Neuronal stem cell (in vitro differentiated cells): ENCODE results near the gene CEP350.
"Not testable (repeated sequence)": the region's sequence is repeated elsewhere in the genome, so short reads cannot be mapped to it uniquely, and the experiment has no call there.

Experiments used
- DNase-seq: peaks from one replicate; pipeline ENCODE4 v3.0.0-alpha.2; 2013; ENCODE audit warnings: low spot score
- H2AFZ ChIP-seq: one replicate; pipeline ENCODE4 v1.6.1; 2013; ENCODE audit warnings: mild to moderate bottlenecking, low read length, inconsistent platforms
- H2AK5ac ChIP-seq: 2 replicates; pipeline ENCODE4 v1.6.1; 2013; ENCODE audit warnings: low read depth, mild to moderate bottlenecking, inconsistent platforms, low read length, moderate library complexity, mixed read lengths
- H2BK120ac ChIP-seq: 2 replicates; pipeline ENCODE4 v1.6.1; 2013; ENCODE audit warnings: low read depth, mild to moderate bottlenecking, inconsistent platforms, low read length, moderate library complexity, mixed read lengths
- H2BK12ac ChIP-seq: one replicate; pipeline ENCODE4 v1.6.1; 2013; ENCODE audit warnings: low read length, inconsistent platforms
- H2BK15ac ChIP-seq: 2 replicates; pipeline ENCODE4 v1.6.1; 2013; ENCODE audit warnings: mild to moderate bottlenecking, low read length, inconsistent platforms, mixed read lengths
- H2BK5ac ChIP-seq: one replicate; pipeline ENCODE4 v1.6.1; 2013; ENCODE audit warnings: inconsistent platforms, mild to moderate bottlenecking, low read length, moderate library complexity
- H3K14ac ChIP-seq: one replicate; pipeline ENCODE4 v1.6.1; 2013; ENCODE audit warnings: low read length, inconsistent platforms
- H3K18ac ChIP-seq: 2 replicates; pipeline ENCODE4 v1.6.1; 2013; ENCODE audit warnings: low read length, inconsistent platforms
- H3K23ac ChIP-seq: 2 replicates; pipeline ENCODE4 v1.6.1; 2013; ENCODE audit warnings: low read depth, mild to moderate bottlenecking, mixed read lengths, low read length, inconsistent platforms; ENCODE audit not compliant: poor library complexity
- H3K27ac ChIP-seq: replicated peaks from 3 replicates; pipeline ENCODE4 v1.5.1; 2013; ENCODE audit warnings: low read length, inconsistent platforms
- H3K27me3 ChIP-seq, 3 experiments: 2 replicates each; pipeline ENCODE4 v1.6.1; 2013; ENCODE audit warnings: low read length in 3 of 3, mild to moderate bottlenecking in 2 of 3, inconsistent platforms in 1 of 3, low read depth in 1 of 3, mixed read lengths in 1 of 3, moderate library complexity in 1 of 3; ENCODE audit not compliant: control insufficient read depth in 3 of 3, insufficient read depth in 3 of 3
- H3K36me3 ChIP-seq, 2 donors: replicated peaks in 1 of 2; 2 replicates each; pipeline ENCODE4 v1.6.1; 2013; ENCODE audit warnings: low read length in 2 of 2; ENCODE audit not compliant: control insufficient read depth in 2 of 2, insufficient read depth in 2 of 2
- H3K4ac ChIP-seq: 2 replicates; pipeline ENCODE4 v1.6.1; 2013; ENCODE audit warnings: inconsistent platforms, mild to moderate bottlenecking, low read length, moderate library complexity
- H3K4me1 ChIP-seq, 2 donors: 1 replicate in 1 of 2; 2 replicates in 1 of 2; pipeline ENCODE4 v1.6.1; 2013; ENCODE audit warnings: low read length in 2 of 2, low read depth in 1 of 2; ENCODE audit not compliant: control insufficient read depth in 2 of 2, insufficient read depth in 1 of 2
- H3K4me2 ChIP-seq: one replicate; pipeline ENCODE4 v1.6.1; 2013; ENCODE audit warnings: mild to moderate bottlenecking, low read length, inconsistent platforms; ENCODE audit not compliant: insufficient read depth, poor library complexity, severe bottlenecking
- H3K4me3 ChIP-seq, 2 donors: 2 replicates each; pipeline ENCODE4 v1.5.1; 2013; ENCODE audit warnings: low read length in 2 of 2, mild to moderate bottlenecking in 2 of 2, inconsistent platforms in 1 of 2, moderate library complexity in 1 of 2
- H3K79me1 ChIP-seq: one replicate; pipeline ENCODE4 v1.6.1; 2013; ENCODE audit warnings: low read depth, mild to moderate bottlenecking, inconsistent platforms, low read length, moderate library complexity
- H3K9ac ChIP-seq: one replicate; pipeline ENCODE4 v1.6.1; 2013; ENCODE audit warnings: mild to moderate bottlenecking, low read depth, low read length, inconsistent platforms; ENCODE audit not compliant: poor library complexity
- H3K9me3 ChIP-seq, 2 donors: replicated peaks in 1 of 2; 2 replicates each; pipeline versions ENCODE3 to v1.6.1; 2013; ENCODE audit warnings: low read length in 2 of 2, mild to moderate bottlenecking in 2 of 2, inconsistent platforms in 1 of 2, low read depth in 1 of 2, mixed read lengths in 1 of 2, moderate library complexity in 1 of 2; ENCODE audit not compliant: control insufficient read depth in 2 of 2, insufficient read depth in 1 of 2
- H4K8ac ChIP-seq: one replicate; pipeline ENCODE4 v1.6.1; 2013; ENCODE audit warnings: low read depth, mild to moderate bottlenecking, inconsistent platforms, low read length, moderate library complexity
- H4K91ac ChIP-seq: one replicate; pipeline ENCODE4 v1.6.1; 2013; ENCODE audit warnings: low read length, low read depth, mild to moderate bottlenecking, inconsistent platforms; ENCODE audit not compliant: poor library complexity
- WGBS, 2 donors: extraction: QIAGEN DNeasy Blood & Tissue Kit; methylation state at CpG; one replicate each; pipeline ENCODE4 v1.1.7; 2013; ENCODE audit warnings: missing lambda C conversion rate in 2 of 2, mixed read lengths in 1 of 2; ENCODE audit not compliant: insufficient read length in 2 of 2, insufficient replicate concordance in 1 of 2; ENCODE audit errors: extremely low coverage in 2 of 2; 5-methylcytosine and 5-hydroxymethylcytosine counted together

CEP350 gene

DNA sequence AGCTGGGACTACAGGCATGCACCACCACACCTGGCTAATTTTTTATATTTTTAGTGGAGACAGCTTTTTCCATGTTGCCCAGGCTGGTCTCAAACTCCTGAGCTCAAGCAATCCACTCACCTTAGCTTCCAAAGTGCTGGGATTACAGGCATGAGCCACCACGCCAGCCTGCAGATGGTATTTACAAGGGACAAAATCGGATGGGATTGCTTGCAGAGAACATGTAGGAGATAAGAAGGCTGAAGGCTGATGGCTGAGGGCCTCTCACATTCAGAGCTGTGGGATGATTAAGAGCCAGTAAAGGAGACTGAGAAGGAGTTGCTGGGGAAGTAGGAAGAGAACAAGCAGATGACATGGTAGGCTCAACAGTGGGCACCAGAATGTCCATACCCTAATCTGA is 176.0 kb downstream of the CEP350 start:
- no peak overlapping the region for H2BK12ac ChIP-seq
- H2BK5ac ChIP-seq, result no peak overlapping the region
- no peak overlapping the region for H4K91ac ChIP-seq
- no peak overlapping the region for H3K4me2 ChIP-seq
- no peak for DNase-seq
- H3K23ac ChIP-seq, result no peak overlapping the region
- no peak overlapping the region for H3K4ac ChIP-seq
- no peak overlapping the region for H3K9ac ChIP-seq
- H2BK15ac ChIP-seq, result no peak overlapping the region
- H3K9me3 ChIP-seq, result no peaks in the 10 kb centered on the region
- H3K14ac ChIP-seq, result no peak overlapping the region
- no peaks in the 10 kb centered on the region for H3K36me3 ChIP-seq
- no peak overlapping the region for H2BK120ac ChIP-seq
- no peak overlapping the region for H3K27ac ChIP-seq
- WGBS, 2 donors, result no CpG with 5 or more reads among the region's 2 CpGs
- H4K8ac ChIP-seq, result no peak overlapping the region
- no peaks in the 10 kb centered on the region for H3K4me1 ChIP-seq
- no peak overlapping the region for H2AFZ ChIP-seq
- no peak overlapping the region for H3K4me3 ChIP-seq
- no peak overlapping the region for H3K18ac ChIP-seq
- peaks cover 0 to 14% (median 0%) of the 10 kb centered on the region in 3 experiments for H3K27me3 ChIP-seq
- no peak overlapping the region for H2AK5ac ChIP-seq
- H3K79me1 ChIP-seq, result peaks cover 1% of the 10 kb centered on the region

DNA sequence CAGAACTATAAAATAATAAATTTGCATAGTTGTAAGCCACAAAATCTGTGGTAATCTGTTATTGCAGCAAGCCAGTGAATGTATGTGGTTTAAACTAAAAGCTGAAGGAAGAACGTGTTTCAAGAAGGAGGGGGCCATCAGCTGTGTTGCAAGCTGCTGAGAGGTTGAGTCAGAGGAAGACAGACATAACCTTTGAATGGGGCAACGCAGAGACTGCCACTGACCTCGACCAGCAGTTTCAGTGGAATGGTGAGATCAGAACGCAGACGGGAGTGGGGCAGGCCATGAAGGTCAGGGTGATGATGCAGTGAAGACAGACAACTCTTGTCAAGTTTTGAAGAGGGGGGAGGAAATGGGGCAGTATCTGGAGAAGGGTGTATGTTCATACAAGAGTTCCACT is 176.9 kb downstream of the CEP350 start:
- WGBS, 2 donors, result no CpG with 5 or more reads among the region's 5 CpGs
- no peak for DNase-seq

DNA sequence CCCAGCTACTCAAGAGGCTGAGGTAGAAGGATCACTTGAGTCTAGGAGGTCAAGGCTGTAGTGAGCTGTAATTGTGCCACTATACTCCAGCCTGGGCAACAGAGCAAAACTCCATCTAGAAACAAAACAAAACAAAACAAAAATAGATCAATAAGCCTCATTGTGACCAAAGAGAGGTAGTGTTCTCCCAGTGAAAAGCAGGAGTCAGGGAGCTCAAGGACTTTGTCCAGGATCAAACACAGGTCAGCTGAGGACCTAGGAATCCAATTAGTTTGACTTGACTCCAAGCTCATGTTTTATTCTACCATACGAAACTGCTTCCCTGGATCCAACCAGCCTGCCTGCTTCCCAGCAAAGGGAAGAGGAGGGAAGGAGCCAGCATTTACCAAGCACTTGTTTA is 178.6 kb downstream of the CEP350 start:
- H3K4me1 ChIP-seq, result no peaks in the 10 kb centered on the region
- no peaks in the 10 kb centered on the region for H3K9me3 ChIP-seq
- H4K91ac ChIP-seq, result no peak overlapping the region
- no peaks in the 10 kb centered on the region for H3K36me3 ChIP-seq
- H2BK15ac ChIP-seq, result no peak overlapping the region
- no peak overlapping the region for H2AK5ac ChIP-seq
- H3K4ac ChIP-seq, result no peak overlapping the region
- H2BK120ac ChIP-seq, result no peak overlapping the region
- H3K23ac ChIP-seq, result no peak overlapping the region
- H3K9ac ChIP-seq, result no peak overlapping the region
- no peak overlapping the region for H3K4me2 ChIP-seq
- H3K27me3 ChIP-seq, result peaks cover 0 to 14% (median 0%) of the 10 kb centered on the region in 3 experiments
- H3K79me1 ChIP-seq, result peaks cover 1% of the 10 kb centered on the region
- no peak overlapping the region for H2AFZ ChIP-seq
- no peak overlapping the region for H2BK12ac ChIP-seq
- no peak overlapping the region for H3K27ac ChIP-seq
- no peak for DNase-seq
- no CpG with 5 or more reads among the region's 1 CpG for WGBS, 2 donors
- H3K4me3 ChIP-seq, result no peak overlapping the region
- no peak overlapping the region for H4K8ac ChIP-seq
- no peak overlapping the region for H2BK5ac ChIP-seq
- no peak overlapping the region for H3K14ac ChIP-seq
- no peak overlapping the region for H3K18ac ChIP-seq

More for the DNA sequence above, 176.9 kb downstream of the CEP350 start:
- no peak overlapping the region for H3K4ac ChIP-seq
- H2BK15ac ChIP-seq, result no peak overlapping the region
- no peak overlapping the region for H3K23ac ChIP-seq
- H3K4me3 ChIP-seq, result no peak overlapping the region
- no peaks in the 10 kb centered on the region for H3K4me1 ChIP-seq
- peaks cover 1% of the 10 kb centered on the region for H3K79me1 ChIP-seq
- no peak overlapping the region for H2AK5ac ChIP-seq
- H3K27ac ChIP-seq, result no peak overlapping the region
- H3K36me3 ChIP-seq, result no peaks in the 10 kb centered on the region
- peaks cover 0 to 14% (median 0%) of the 10 kb centered on the region in 3 experiments for H3K27me3 ChIP-seq
- H2BK120ac ChIP-seq, result no peak overlapping the region
- no peaks in the 10 kb centered on the region for H3K9me3 ChIP-seq
- no peak overlapping the region for H2AFZ ChIP-seq
- H3K18ac ChIP-seq, result no peak overlapping the region
- no peak overlapping the region for H3K4me2 ChIP-seq
- no peak overlapping the region for H2BK5ac ChIP-seq
- no peak overlapping the region for H4K91ac ChIP-seq
- no peak overlapping the region for H3K14ac ChIP-seq
- no peak overlapping the region for H3K9ac ChIP-seq
- no peak overlapping the region for H4K8ac ChIP-seq
- H2BK12ac ChIP-seq, result no peak overlapping the region

DNA sequence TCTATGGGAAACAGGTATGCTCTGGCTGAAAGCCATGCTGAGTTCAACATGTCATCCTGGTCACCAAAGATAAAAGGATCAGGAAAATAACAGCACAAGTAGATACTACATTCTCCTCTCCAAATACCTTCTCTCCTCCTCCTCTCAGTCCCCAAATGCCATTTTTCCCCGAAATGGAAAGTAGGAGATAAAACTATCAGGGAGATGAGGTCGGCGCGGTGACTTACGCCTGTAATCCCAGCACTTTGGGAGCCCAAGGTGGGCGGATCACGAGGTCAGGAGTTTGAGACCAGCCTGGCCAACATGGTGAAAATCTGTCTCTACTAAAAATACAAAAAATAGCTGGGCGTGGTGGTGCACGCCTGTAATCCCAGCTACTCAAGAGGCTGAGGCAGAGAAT is 179.1 kb downstream of the CEP350 start:
- not testable (repeated sequence) for H2BK120ac ChIP-seq, H4K8ac ChIP-seq, H3K9ac ChIP-seq, H3K27ac ChIP-seq, H2AFZ ChIP-seq, H2BK12ac ChIP-seq, H4K91ac ChIP-seq, H3K4me1 ChIP-seq, DNase-seq, H3K36me3 ChIP-seq, H2AK5ac ChIP-seq, H3K9me3 ChIP-seq, H3K18ac ChIP-seq, H3K23ac ChIP-seq, H3K4me2 ChIP-seq, H2BK5ac ChIP-seq, H3K14ac ChIP-seq, H3K4ac ChIP-seq, H2BK15ac ChIP-seq, H3K4me3 ChIP-seq, H3K79me1 ChIP-seq
- H3K27me3 ChIP-seq, result peaks cover 0 to 14% (median 0%) of the 10 kb centered on the region in 3 experiments
- no CpG with 5 or more reads among the region's 9 CpGs for WGBS, 2 donors
